OCI-LY1 (cell line): Measurements from ENCODE around the gene GJD3.

Experiments used
- H2AFZ ChIP-seq: fragments of 200-600 bp; sonication (generic), shearing (Covaris generic); 2 replicates; pipeline ENCODE4 v1.6.0; 2014; ENCODE audit warnings: antibody characterized with exemption, mild to moderate bottlenecking, low read length
- H3F3A ChIP-seq: fragments of 200-600 bp; sonication (generic), shearing (Covaris generic); 2 replicates; pipeline ENCODE4 v1.6.0; 2014; ENCODE audit warnings: mild to moderate bottlenecking, antibody characterized with exemption, low read length, moderate library complexity; ENCODE audit not compliant: insufficient read depth
- H3K27ac ChIP-seq: fragments of 200-600 bp; sonication (generic); 2 replicates; pipeline ENCODE4 v1.5.1; 2014; ENCODE audit warnings: low read length, mixed run types, mild to moderate bottlenecking, low read depth; ENCODE audit not compliant: poor library complexity, severe bottlenecking
- H3K27me3 ChIP-seq: fragments of 200-600 bp; sonication (generic); 2 replicates; pipeline ENCODE4 v1.6.0; 2014; ENCODE audit warnings: antibody characterized with exemption, mild to moderate bottlenecking, low read length, moderate library complexity; ENCODE audit not compliant: insufficient read depth
- H3K36me3 ChIP-seq: fragments of 200-600 bp; sonication (generic); 2 replicates; pipeline ENCODE4 v1.6.1; 2014; ENCODE audit warnings: mild to moderate bottlenecking, antibody characterized with exemption, low read length, moderate library complexity, mixed read lengths; ENCODE audit not compliant: insufficient read depth
- H3K4me1 ChIP-seq: fragments of 200-600 bp; sonication (generic); 2 replicates; pipeline ENCODE4 v1.5.1; 2014; ENCODE audit warnings: mild to moderate bottlenecking, low read length, moderate library complexity; ENCODE audit not compliant: insufficient read depth, severe bottlenecking
- H3K4me2 ChIP-seq: fragments of 200-600 bp; sonication (generic), shearing (Covaris generic); 2 replicates; pipeline ENCODE4 v1.6.1; 2014; ENCODE audit warnings: low read length
- H3K4me3 ChIP-seq: fragments of 200-600 bp; sonication (generic); 2 replicates; pipeline ENCODE4 v1.5.1; 2014; ENCODE audit warnings: low read length, low read depth, mild to moderate bottlenecking, mixed read lengths; ENCODE audit not compliant: poor library complexity, severe bottlenecking
- H3K79me2 ChIP-seq: fragments of 200-600 bp; shearing (Covaris generic); 2 replicates; pipeline ENCODE4 v1.6.1; 2016; ENCODE audit warnings: mixed run types, low read length, mixed read lengths; ENCODE audit not compliant: insufficient read depth
- H3K9ac ChIP-seq: fragments of 200-600 bp; sonication (generic), shearing (Covaris generic); 2 replicates; pipeline ENCODE4 v1.6.1; 2014; ENCODE audit warnings: mild to moderate bottlenecking, low read length, mixed read lengths
- H3K9me2 ChIP-seq: fragments of 200-600 bp; sonication (generic), shearing (Covaris generic); 2 replicates; pipeline ENCODE4 v1.6.1; 2014; ENCODE audit warnings: low read depth, mild to moderate bottlenecking, low read length, mixed read lengths
- H3K9me3 ChIP-seq: fragments of 200-600 bp; shearing (Covaris generic); 2 replicates; pipeline ENCODE4 v1.6.1; 2014; ENCODE audit warnings: low read length, mixed read lengths
- H4K20me1 ChIP-seq: fragments of 200-600 bp; sonication (generic), shearing (Covaris generic); 2 replicates; pipeline ENCODE4 v1.6.0; 2016; ENCODE audit warnings: mild to moderate bottlenecking, low read length; ENCODE audit not compliant: insufficient read depth
- EZH2 ChIP-seq: fragments of 200-600 bp; sonication (generic), shearing (Covaris generic); IDR thresholded peaks from 2 replicates; pipeline ENCODE4 v1.8.0; 2017; ENCODE audit warnings: borderline replicate concordance, mixed run types, mild to moderate bottlenecking, antibody characterized with exemption, low read length, moderate library complexity, mixed read lengths
- TF ChIP-seq, protein P1 (sequence below): fragments of 200-600 bp; sonication (generic), shearing (Covaris generic); IDR thresholded peaks from 2 replicates; pipeline ENCODE4 v1.5.1; 2017; ENCODE audit warnings: mild to moderate bottlenecking, antibody characterized with exemption, low read length, moderate library complexity, mixed read lengths

The GJD3 gene

DNA sequence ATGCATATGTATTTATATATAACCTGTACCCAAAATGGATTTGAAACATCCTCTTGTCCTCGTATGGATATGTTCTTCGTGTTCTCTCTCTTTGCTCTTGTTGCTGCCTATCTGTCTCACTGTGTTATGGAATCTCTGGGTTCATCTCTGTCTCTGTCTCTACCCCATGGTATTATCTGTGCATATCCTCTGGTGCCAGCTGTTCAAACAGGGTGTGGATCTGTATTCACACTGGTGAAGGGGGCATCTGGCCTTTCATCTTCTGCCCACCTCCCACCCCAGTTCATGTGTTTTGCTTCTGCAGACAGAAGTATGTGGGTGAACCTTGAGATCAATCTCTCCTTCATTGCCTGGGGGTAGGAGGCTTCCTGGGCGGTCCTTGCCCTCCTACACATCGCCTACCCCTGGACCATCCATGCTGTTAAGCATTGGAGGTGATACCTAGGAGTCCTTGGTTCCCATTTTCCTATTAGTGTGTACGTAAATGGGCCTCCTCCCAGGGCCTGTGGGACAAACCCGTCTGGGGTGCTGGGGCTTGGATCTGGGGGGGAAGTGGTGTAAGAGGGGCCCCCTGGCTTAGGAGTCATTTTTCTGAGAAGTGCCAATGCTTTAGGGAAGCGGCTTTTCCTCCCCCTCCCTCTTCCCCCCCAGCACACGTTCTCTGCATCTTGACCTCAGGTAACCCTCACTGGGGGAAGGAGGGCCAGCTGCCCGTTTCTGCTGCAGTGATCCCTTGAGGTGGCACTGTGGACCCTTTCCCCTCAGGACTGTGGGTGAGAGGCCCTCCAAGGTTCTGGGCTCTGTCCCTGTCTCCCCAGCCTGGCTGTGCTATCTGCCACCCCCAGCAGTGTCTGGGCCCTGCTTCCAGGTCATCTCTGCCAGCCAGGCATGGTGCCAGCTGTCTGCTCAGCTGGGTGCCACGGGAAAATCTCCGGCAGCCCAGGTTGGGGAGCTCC, 34.4 kb downstream of the GJD3 start:
- Histone ChIP-seq H3K27ac (no peak overlapping the region), H3F3A (no peaks in the 10 kb centered on the region), H4K20me1 (no peaks in the 10 kb centered on the region), H3K79me2 (no peaks in the 10 kb centered on the region), H3K9ac (no peak overlapping the region), H3K4me3 (no peak overlapping the region), H3K9me3 (no peaks in the 10 kb centered on the region), H2AFZ (no peak overlapping the region), H3K36me3 (no peaks in the 10 kb centered on the region; the same call in 1 of the 2 replicates), H3K9me2 (no peaks in the 10 kb centered on the region), H3K4me2 (no peak overlapping the region), H3K4me1 (no peaks in the 10 kb centered on the region), H3K27me3 (peaks cover 10% of the 10 kb centered on the region)
- TF ChIP-seq, protein P1, sequence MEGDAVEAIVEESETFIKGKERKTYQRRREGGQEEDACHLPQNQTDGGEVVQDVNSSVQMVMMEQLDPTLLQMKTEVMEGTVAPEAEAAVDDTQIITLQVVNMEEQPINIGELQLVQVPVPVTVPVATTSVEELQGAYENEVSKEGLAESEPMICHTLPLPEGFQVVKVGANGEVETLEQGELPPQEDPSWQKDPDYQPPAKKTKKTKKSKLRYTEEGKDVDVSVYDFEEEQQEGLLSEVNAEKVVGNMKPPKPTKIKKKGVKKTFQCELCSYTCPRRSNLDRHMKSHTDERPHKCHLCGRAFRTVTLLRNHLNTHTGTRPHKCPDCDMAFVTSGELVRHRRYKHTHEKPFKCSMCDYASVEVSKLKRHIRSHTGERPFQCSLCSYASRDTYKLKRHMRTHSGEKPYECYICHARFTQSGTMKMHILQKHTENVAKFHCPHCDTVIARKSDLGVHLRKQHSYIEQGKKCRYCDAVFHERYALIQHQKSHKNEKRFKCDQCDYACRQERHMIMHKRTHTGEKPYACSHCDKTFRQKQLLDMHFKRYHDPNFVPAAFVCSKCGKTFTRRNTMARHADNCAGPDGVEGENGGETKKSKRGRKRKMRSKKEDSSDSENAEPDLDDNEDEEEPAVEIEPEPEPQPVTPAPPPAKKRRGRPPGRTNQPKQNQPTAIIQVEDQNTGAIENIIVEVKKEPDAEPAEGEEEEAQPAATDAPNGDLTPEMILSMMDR: no peak
- TF ChIP-seq EZH2: no peak

DNA sequence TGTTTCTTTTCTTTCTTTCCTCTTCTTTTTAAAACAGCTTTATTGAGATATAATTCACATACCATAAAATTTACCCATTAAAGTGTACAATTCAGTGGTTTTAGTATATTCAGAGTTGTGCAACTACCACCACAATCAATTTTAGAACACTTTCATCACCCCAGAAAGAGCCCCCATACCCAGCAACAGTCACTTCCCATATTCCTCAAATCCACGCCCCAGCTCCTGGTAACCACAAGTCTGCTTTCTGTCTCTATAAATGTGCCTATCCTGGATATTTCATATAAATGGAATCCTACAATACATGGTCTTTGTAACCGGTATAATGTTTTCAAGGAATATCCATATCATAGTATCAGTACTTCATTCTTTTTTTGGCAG, 36.2 kb downstream of the GJD3 start:
- Histone ChIP-seq H3K27ac (no peak overlapping the region), H3K9me2 (no peaks in the 10 kb centered on the region), H3K36me3 (no peaks in the 10 kb centered on the region; the same call in 1 of the 2 replicates), H3K79me2 (no peaks in the 10 kb centered on the region), H3F3A (no peaks in the 10 kb centered on the region), H2AFZ (no peak overlapping the region), H3K4me1 (peaks cover under 1% of the 10 kb centered on the region), H3K9ac (no peak overlapping the region), H3K4me2 (no peak overlapping the region), H3K9me3 (no peaks in the 10 kb centered on the region), H3K4me3 (no peak overlapping the region), H3K27me3 (peaks cover 14% of the 10 kb centered on the region), H4K20me1 (no peaks in the 10 kb centered on the region)
- no peak for TF ChIP-seq EZH2
- TF ChIP-seq, protein P1: no peak

DNA sequence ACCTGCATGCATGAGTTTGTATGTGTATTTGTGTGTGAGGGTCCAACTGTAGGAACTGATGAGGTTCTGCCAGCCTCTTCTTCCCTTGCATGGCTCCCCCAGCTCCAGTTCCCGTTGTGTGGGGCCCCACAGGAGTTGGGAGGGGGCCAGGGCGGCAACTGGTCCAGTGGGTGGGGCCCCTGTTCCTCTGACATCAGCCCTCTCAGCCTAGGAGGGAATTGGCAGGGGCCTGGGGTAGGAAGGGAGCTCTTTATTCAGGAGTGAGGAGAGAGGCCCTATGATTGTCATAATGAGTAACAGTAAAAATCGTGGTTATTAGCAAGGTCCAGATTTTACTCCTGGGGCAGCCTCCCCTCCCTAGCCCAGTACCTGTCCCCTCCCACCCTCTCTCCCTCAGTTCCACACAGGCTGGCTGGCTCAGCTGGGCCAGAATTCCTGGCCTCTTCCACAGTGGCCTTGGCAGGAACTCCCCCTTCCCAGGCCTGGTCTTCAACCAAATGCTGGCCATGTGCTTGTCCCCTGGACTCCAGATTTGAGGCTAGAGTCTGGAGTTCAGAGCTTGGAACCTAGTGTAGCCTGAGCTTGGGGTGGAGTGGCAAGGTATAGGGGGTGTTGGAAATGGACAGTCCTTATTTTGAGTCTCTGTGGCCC, 36.7 kb downstream of the GJD3 start:
- Histone ChIP-seq H2AFZ (no peak overlapping the region), H4K20me1 (no peaks in the 10 kb centered on the region), H3F3A (no peaks in the 10 kb centered on the region), H3K27ac (no peak overlapping the region), H3K36me3 (no peaks in the 10 kb centered on the region; the same call in 1 of the 2 replicates), H3K4me1 (peaks cover 6% of the 10 kb centered on the region), H3K9ac (no peak overlapping the region), H3K9me2 (no peaks in the 10 kb centered on the region), H3K79me2 (no peaks in the 10 kb centered on the region), H3K4me2 (no peak overlapping the region), H3K9me3 (no peaks in the 10 kb centered on the region), H3K27me3 (peaks cover 14% of the 10 kb centered on the region), H3K4me3 (no peak overlapping the region)
- TF ChIP-seq EZH2: no peak
- TF ChIP-seq, protein P1: no peak
